Panc1 (cell line): Measurements from ENCODE around the gene DAB2IP. TPM values are rescaled to one million over a fixed set of nuclear protein-coding genes. Genes with fewer than 3 reads are reported as not detected.

ENCODE experiments used
- ATAC-seq: fragments of 200-7000 bp; cut with Tn5 transposase; 2 replicates; pipeline ENCODE4 v1.9.1; 2020; ENCODE audit warnings: mild to moderate bottlenecking, moderate library complexity
- BruUV-seq: library from RNA; stranded (reverse); fragments of 400-500 nt; replicated peaks from 2 replicates; lab custom pipeline; 2021; lab: Mats Ljungman, UMichigan
- CTCF ChIA-PET: fragments of 300-600 bp; sonication (Branson Sonifier 250); formaldehyde crosslinking; loops from one replicate; lab custom pipeline; 2022; ENCODE audit warnings: antibody characterized with exemption; lab: Charles Lee
- POLR2A ChIA-PET: fragments of 300-600 bp; sonication (Branson Sonifier 250); formaldehyde crosslinking; loops from one replicate; lab custom pipeline; 2022; ENCODE audit warnings: antibody characterized with exemption; lab: Charles Lee
- DNase-seq: peaks from one replicate; pipeline ENCODE4 v3.0.0-alpha.2; 2010; ENCODE audit warnings: low read depth, low spot score
- H3K27ac ChIP-seq: 2 replicates; pipeline ENCODE4 v1.5.1; 2011; ENCODE audit warnings: mild to moderate bottlenecking, low read length, inconsistent platforms
- H3K27me3 ChIP-seq: fragments of 200-500 bp; sonication (Bioruptor generic); 2 replicates; pipeline ENCODE4 v1.6.0; 2014; ENCODE audit warnings: low read length, inconsistent platforms; ENCODE audit not compliant: control insufficient read depth, insufficient read depth
- H3K36me3 ChIP-seq: fragments of 200-500 bp; sonication (Bioruptor generic); 2 replicates; pipeline ENCODE4 v1.5.1; 2014; ENCODE audit warnings: inconsistent platforms, mild to moderate bottlenecking, low read length, moderate library complexity; ENCODE audit not compliant: control insufficient read depth, insufficient read depth
- H3K4me1 ChIP-seq: 2 replicates; pipeline ENCODE4 v1.5.1; 2011; ENCODE audit warnings: inconsistent platforms, mild to moderate bottlenecking, low read length, moderate library complexity; ENCODE audit not compliant: control insufficient read depth, insufficient read depth
- H3K4me3 ChIP-seq, 2 experiments: 2 replicates each; pipeline ENCODE4 v1.5.1; 2011 to 2012; ENCODE audit warnings: low read depth in 2 of 2, low read length in 2 of 2, mild to moderate bottlenecking in 2 of 2, inconsistent platforms in 1 of 2, moderate library complexity in 1 of 2
- H3K9me3 ChIP-seq: fragments of 200-500 bp; sonication (Bioruptor generic); 2 replicates; pipeline ENCODE4 v1.5.1; 2014; ENCODE audit warnings: low read depth, mild to moderate bottlenecking, inconsistent platforms, low read length, moderate library complexity; ENCODE audit not compliant: control insufficient read depth, insufficient read depth
- POLR2AphosphoS5 ChIP-seq: IDR thresholded peaks from 2 replicates; pipeline ENCODE4 v1.6.1; 2012; ENCODE audit warnings: mild to moderate bottlenecking, low read depth, low read length, moderate library complexity
- REST ChIP-seq, 2 experiments: IDR thresholded peaks; 2 replicates each; pipeline ENCODE4 v1.6.1; 2011 to 2012; ENCODE audit warnings: low read depth in 2 of 2, control low read depth in 1 of 2, low read length in 1 of 2, mild to moderate bottlenecking in 1 of 2, moderate library complexity in 1 of 2; ENCODE audit not compliant: insufficient read depth in 1 of 2
- SIN3A ChIP-seq: IDR thresholded peaks from 2 replicates; pipeline ENCODE4 v1.6.1; 2012; ENCODE audit warnings: low read depth, mild to moderate bottlenecking, low read length, moderate library complexity, borderline replicate concordance; ENCODE audit not compliant: insufficient read depth
- TCF7L2 ChIP-seq: IDR thresholded peaks from 2 replicates; pipeline ENCODE4 v1.6.1; 2011; ENCODE audit warnings: mild to moderate bottlenecking, low read depth, low read length, inconsistent platforms
- in situ Hi-C: cut with HindIII; loops from 2 replicates; pipeline ENCODE4 v1.10.0; 2016; ENCODE audit warnings: low sequenced_read_pairs, low pct_unique_long_range_greater_than_20kb
- intact Hi-C: fragments of 100-400 bp; cut with micrococcal nuclease; formaldehyde crosslinking; loops from one replicate; pipeline ENCODE4 v1.10.0; 2022; ENCODE audit not compliant: unreplicated experiment
- total RNA-seq: library from RNA; stranded (reverse); gene quantifications from one replicate; pipeline ENCODE4 v1.2.1, GENCODE V29; 2021; ENCODE audit not compliant: unreplicated experiment
- TF ChIP-seq, protein P1 (sequence below): fragments of 450-650 bp; IDR thresholded peaks from 2 replicates; pipeline ENCODE4 v1.5.1; 2017; ENCODE audit warnings: mild to moderate bottlenecking

DAB2IP gene
- total RNA-seq, 1 experiment from 2014 or later: 18.4 TPM

GRCh38 chr9:121640076-121640475 is 11.4 kb upstream of the DAB2IP start:
- Histone ChIP-seq H3K27ac (no peak overlapping the region), H3K4me1 (no peaks in the 10 kb centered on the region), H3K27me3 (no peaks in the 10 kb centered on the region), H3K36me3 (no peaks in the 10 kb centered on the region), H3K9me3 (no peaks in the 10 kb centered on the region), H3K4me3 (no peak overlapping the region)
- no TSS peak for BruUV-seq
- ATAC-seq: peak; percentile 87
- ChIA-PET POLR2A (no interaction called here), CTCF (interaction anchor here (0.6 to 1.6 kb wide), 2 partner anchors 8 to 434 kb away, joined by 3 to 4 read pairs; no protein-coding TSS in a partner anchor)
- TF ChIP-seq POLR2AphosphoS5 (no peak), TCF7L2 (no peak), REST (IDR thresholded peaks at IDR 0.05; ENCODE audit: insufficient read depth in 1 of 2, low read depth in 2 of 2, low read length in 1 of 2) (no peak), SIN3A (no peak)
- TF ChIP-seq, protein P1, sequence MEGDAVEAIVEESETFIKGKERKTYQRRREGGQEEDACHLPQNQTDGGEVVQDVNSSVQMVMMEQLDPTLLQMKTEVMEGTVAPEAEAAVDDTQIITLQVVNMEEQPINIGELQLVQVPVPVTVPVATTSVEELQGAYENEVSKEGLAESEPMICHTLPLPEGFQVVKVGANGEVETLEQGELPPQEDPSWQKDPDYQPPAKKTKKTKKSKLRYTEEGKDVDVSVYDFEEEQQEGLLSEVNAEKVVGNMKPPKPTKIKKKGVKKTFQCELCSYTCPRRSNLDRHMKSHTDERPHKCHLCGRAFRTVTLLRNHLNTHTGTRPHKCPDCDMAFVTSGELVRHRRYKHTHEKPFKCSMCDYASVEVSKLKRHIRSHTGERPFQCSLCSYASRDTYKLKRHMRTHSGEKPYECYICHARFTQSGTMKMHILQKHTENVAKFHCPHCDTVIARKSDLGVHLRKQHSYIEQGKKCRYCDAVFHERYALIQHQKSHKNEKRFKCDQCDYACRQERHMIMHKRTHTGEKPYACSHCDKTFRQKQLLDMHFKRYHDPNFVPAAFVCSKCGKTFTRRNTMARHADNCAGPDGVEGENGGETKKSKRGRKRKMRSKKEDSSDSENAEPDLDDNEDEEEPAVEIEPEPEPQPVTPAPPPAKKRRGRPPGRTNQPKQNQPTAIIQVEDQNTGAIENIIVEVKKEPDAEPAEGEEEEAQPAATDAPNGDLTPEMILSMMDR: peak; percentile 76
- intact Hi-C loops: loop anchor here (10.0 kb wide), 1 partner anchor 55 kb away; no protein-coding TSS in a partner anchor
- in situ Hi-C loops: no loop called here
- DNase-seq: no peak

DNA sequence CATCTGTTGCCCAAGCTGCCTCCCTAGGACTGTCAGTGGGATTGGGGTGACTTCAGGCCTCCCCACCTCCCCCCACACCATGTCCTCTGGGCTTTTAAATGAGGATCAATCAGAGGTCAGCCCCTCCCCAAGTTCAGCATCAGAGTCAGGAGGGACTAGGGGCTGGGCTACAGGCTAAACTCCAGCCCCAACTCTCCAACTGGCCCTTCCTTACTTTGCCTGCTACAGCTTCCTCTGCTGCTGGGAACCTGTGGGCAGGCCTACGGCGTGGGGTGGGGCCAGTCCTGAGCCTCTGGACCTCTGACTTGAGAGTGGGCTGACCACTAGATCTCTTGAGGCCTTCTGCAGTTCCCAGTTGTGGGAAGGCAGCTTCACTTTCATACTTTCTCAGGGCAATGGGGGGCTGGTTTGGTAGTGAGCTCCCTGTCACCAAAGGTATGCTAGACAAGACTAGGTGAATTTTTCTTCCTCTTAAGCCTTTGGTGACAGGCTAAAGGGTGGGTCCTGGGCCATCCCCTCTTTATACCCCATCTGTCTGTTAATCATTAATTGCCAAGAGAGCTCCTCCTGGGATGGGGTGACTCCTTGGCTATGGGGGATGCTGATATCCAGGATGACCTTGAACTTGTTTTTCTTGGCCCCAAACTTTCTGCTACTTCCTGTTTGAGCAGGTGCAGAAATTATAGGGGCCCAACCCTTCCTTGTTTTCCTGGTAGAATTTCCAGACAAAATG is 10.8 kb upstream of the DAB2IP start:
- Histone ChIP-seq H3K9me3 (no peaks in the 10 kb centered on the region), H3K4me3 (no peak overlapping the region), H3K36me3 (no peaks in the 10 kb centered on the region), H3K27ac (no peak overlapping the region), H3K4me1 (no peaks in the 10 kb centered on the region), H3K27me3 (no peaks in the 10 kb centered on the region)
- intact Hi-C loops (loop anchor here (10.0 kb wide), 1 partner anchor 54 kb away; no protein-coding TSS in a partner anchor), in situ Hi-C loops (no loop called here)
- DNase-seq: no peak
- no TSS peak for BruUV-seq
- ChIA-PET POLR2A (no interaction called here), CTCF (interaction anchor here (0.6 to 1.6 kb wide), 3 partner anchors 8 to 434 kb away, joined by 3 to 4 read pairs (median 3); no protein-coding TSS in a partner anchor)
- ATAC-seq: 0 out of 2 replicates have a peak, but pooled peaks have one; percentile 39
- TF ChIP-seq SIN3A: no peak
- TF ChIP-seq TCF7L2: no peak
- TF ChIP-seq POLR2AphosphoS5: no peak
- TF ChIP-seq REST (IDR thresholded peaks at IDR 0.05; ENCODE audit: insufficient read depth in 1 of 2, low read depth in 2 of 2, low read length in 1 of 2): no peak
- TF ChIP-seq, protein P1: no peak
